HG03575 (cell line): ENCODE measurements around the gene ANKS1B.

Experiments used
- ATAC-seq: cut with Tn5 transposase; IDR thresholded peaks from one replicate; pipeline ENCODE4 v1.9.1; 2021; ENCODE audit not compliant: unreplicated experiment, insufficient number of reproducible peaks, low FRiP score; ENCODE audit errors: extremely low read depth

The ANKS1B gene

DNA sequence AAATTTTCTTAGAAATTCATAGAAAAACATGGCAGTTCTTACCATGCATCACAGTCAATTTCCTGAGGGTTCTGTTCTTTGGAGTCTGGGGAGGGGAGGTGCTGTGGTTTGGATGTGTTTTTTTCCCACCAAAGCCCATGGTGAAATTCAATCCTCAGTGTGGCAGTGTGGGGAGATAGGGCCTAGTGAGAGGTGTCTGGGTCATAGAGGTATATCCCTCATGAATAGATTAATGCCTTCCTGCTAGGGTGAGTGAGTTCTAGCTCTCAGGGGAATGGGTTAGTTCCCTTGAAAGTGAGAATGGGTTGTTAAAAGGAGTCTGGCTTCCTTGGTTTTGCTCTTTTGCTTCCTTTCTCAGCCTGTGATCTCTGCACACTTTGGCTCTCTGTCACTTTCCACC, 1061.9 kb downstream of the ANKS1B start:
- ATAC-seq: no peak

DNA sequence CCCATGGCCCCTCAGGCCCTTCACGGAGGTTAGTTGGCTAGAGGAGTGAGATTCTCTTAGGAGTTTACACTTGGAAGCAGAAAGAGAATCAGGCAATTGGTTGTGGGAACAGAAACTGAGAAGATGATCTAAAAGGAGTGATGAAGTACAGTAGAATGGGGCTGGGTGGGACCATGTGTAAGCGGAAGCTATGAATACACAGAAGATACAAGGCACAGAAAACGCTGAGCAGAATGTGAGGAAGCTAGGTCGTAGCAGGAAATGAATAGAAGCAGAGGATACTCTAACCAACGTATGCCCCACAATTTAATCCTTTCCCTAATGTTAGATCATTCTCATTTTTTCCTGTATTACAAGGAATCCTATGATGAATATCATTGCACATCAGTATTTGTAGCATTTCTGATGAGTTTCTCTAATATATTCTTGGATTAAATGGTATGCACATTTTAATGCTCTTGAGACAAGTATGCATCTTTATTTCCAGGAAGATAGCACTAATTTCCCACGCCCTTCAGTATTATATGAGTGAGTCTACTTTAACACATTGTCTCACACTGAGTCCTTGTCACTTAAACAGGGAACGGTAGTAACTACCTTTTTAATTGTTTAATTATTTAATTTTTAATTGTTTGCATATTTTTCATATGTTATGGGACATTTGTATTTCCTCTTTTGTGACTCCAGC, 1066.4 kb downstream of the ANKS1B start:
- no peak for ATAC-seq

DNA sequence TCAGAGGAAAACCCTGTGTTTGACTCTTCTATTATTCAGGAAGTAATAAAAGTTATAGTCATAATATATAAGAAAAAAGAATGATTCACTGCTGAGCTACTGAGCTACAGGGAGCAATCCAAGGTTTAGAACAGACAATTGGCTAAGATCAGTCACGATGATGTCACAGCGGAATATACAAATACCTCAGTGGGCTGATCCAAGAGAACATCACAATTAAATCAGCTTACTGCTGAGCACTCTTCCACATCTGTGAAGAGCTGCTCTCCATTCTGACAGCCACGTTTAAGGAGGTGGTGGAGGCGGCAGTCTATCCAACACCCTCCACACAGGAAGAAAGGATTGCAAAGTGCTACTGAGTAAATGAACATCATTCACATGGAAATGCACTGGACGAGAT, 1068.6 kb downstream of the ANKS1B start:
- ATAC-seq: no peak

DNA sequence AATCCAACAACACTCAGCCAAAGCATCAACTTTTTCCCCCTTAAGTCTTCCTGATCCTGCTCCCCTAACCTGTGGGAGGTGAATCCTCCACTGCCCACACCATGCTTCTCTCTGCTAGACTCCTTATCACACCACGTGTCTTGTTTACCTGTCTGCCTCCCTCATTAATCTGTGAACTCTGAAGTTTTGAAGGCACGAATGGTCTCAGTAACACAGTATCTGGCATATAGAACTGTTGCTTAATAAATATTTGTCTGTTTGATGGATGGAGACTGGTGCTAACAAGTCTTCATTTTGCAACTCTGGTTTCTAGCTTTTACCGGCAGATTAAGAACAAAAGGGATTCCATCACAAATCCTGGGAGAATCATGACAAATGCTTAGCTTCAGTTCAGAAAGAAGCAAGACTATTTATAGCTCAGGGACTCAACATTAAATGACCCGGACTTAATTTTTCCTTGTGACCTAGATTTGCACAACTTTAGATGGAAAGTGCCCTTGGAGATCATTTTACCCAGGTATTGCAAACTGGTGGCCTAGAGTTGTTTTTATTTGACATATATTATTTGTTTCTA, 1072.2 kb downstream of the ANKS1B start:
- no peak for ATAC-seq

DNA sequence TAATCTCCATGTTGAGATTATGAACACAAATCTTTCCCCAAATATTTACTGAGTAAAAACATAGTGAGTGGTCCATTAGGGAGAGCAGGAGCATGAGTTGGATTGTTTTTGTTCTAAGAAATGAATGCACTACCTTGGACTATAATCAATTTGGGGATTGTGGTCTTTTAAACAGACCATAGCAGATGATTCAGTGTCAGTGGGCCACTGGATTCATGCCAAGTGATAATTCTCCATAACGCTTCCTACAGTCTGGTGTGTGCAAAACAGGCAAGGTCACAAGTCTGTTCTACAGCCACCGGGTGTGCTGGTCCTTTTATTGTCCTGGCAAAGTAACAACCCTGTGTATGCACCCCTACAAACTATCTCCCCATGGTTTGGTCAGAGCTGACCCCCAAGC, 1073.3 kb downstream of the ANKS1B start:
- no peak for ATAC-seq

DNA sequence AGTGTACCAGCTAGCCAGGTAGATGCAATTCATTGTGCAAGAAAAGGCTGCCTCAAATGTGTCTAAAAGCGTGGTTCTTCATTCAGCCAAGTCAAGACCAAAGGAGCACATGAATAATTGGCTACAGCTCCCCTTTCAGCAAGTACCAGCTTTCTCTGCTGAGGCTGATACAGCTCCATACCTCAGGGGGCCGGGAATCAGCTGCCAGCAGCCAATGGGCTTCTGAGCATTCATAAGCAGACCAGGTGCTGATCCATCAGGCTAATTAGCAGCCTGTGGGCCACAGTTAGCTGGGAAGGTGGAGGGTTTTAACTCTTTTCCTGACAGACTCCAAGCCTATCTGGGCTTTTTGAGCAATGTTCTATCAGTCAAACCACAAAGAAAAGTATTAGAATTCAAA, 1075.0 kb downstream of the ANKS1B start:
- ATAC-seq: no peak

DNA sequence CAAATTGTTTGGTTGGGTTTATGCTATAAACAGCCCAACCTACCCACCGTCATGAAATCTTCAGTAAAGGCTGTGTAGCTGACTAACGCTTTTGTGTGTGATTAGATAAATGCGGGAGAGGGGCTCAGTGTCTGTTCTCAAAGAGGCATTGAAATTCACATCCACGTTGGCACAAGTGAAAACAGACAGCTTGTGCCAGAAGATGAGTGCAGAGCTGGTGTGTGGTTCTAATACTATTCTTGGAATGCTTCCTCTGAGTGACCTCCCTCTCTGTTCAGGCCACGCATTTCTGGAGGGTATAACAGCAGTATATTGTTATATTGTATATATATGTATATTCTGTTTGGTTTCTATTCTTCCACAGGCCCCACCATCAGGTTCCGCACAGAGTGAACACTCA, 1075.9 kb downstream of the ANKS1B start:
- ATAC-seq: no peak

DNA sequence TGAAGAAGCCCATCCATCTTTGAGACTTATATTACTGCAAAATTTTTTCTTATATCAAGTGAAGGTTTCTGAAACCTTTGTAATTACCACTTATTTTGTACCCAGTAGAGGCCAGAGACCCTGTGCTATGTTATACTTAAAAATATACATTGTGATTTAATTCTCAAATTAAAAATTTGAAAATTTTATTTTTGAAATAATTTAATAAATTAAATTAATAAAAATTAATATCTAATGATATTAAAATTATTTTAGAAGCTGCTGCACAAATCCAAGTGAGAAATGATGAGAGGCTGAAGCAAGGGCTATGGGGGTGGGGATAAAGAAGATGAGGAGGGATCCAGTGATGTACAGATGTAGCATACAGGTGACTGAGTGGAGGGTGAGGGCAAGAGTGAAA, 1080.9 kb downstream of the ANKS1B start:
- ATAC-seq: no peak

DNA sequence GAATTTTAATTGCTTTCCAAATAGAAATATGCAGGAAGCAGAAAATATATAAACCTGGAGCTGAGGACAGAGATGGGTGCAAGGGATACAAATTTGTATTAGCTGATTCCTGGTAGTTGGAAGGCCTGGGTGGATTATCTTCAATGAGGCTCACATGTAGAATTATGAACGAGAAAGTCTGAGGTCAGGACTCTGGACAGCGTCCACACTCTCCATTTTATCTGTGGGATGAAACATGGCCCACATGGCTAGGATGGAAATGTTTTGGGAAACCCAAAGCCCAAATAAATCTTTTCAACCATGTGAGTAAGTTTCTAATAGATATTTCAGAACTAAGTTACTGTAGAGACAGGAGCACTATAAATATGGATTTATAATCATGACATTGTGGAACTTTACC, 1083.5 kb downstream of the ANKS1B start:
- ATAC-seq: no peak

DNA sequence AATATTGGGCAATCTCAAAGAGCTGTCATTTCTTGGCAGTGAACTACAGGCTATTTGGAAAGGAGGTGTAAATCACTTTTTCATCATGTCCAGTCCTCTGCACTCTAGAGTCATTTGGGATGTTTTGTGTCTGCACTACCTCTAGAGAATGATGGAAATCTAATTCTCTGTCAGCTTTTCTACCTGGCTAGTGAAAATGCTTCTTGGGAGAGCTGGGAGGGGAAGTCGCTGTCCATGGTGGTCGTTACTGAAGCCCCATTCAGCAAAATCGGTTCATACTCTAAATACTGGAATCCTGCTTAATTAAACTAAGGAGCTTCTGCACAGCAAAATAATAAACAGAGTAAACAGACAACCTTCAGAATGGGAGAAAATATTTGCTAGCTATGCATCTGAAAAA, 1087.8 kb downstream of the ANKS1B start:
- no peak for ATAC-seq

DNA sequence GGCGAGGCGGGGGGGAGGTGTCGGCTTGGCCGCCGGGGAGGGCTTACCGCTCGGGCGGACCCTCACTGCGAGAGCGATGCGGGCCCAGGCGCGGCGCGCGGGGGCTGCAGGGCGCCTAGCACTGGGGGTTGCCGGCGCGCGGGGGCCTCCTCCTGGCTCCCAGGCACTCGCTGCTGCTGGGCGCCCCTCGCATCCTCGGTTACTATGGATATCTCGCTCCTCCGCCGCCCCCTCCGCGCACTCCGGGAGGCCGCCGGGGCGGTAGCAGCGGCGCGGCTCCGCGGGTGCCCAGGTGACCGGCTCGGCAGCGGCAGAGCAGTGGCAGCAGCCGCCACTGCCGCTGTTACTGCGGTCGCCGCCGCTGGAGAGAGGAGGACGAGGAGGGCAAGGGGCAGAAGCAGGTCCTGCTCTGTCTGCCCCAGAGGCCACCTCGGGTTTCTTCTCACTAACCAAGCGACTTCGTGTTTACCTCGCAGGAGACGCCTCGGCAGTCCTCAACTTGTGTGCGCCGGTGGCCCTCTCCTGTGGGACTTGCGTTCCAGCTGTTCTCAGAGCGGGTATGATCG, 1089.6 kb downstream of the ANKS1B start:
- no peak for ATAC-seq

DNA sequence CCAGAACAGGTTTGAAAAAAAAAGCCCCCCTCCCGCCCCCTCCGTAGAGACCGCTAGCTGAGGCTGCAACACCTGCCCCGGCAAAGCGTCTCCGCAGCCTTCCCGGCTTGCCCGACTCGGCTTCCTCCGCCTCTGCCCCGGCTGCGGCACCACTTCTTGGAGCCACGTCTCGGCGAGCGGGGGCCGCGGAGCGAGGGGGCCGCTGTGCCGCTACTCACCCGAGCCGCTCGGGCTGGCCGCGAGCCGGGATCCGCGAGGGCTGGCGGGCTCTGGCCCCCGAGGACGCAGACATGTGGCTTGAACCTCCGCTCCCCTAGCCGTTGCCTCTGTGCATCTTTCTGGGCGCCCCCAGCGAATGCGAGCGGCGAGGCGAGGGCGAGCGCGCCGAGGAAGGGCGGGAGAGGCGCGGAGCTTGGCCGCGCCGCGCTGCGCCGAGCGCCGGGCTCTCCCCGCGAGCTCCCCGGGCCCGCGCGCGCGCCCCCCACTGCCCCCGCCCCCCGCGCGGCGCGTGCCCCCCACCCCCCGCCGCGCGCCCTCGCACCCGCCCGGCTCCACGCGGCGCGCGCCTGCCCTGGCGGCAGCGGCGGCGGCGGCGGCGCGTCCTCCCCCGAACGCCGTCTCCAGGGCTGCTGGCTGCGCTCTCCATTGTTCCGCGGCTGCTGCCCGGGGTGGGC, 1090.2 kb downstream of the ANKS1B start:
- ATAC-seq: no peak

DNA sequence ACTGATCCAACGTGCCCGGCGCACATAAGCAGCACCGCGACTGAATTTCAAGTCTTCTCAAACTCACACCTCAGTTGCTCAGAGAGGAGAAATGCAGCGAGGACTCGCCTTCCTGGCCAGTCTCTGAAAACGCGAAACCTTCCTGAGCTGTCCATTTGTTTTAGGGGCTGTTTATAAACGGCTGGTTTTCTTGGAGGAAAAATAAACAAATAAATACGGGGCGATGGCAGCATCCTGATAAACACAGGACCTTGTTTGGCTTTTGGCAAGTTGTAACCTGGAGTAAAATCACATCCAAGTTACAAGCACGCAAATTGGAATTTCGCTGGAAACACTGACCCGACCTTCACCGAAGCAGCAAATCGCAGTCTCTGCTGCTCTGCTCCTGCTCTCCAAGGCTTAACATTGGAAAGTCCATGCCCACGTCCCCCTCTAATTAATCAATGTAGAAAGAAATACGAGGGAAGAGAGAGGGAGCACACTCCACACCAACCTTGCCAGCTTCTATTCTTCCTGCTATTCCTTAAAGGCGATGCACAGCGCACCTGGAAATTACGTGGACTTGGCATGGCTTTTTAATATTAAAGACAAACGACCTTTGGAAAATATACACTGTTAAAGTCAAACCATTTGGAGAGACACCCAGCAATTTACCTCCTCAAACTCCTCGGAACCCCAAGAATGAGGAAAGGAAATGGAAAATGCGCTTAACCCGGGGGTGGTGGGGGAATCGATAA, 1090.9 kb downstream of the ANKS1B start:
- ATAC-seq: no peak

DNA sequence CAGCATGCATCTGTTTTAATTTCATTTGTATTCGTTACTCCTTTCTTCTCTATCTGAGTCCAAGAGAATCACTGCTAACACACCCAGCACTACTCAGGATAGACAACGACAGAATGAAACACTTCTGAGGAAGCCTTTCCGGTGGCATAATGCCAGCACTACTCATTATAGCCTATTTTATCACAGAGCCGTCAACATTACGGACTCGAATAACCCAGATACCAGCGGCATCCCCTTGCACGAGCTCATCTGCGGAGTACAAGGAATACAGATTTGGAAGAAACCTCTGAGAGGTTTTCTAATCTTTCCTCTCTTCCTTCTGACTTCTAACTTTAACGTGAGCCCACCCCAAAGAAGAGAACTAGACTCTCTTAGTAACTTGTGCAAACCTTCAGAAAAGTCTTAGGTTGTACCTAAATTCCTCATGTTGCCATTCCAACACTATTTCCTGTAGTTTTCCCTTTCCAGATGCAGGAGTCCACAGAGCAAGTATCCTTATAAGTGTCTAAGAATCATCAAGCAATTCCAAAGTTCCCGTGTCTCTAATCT, 1091.5 kb downstream of the ANKS1B start:
- no peak for ATAC-seq

DNA sequence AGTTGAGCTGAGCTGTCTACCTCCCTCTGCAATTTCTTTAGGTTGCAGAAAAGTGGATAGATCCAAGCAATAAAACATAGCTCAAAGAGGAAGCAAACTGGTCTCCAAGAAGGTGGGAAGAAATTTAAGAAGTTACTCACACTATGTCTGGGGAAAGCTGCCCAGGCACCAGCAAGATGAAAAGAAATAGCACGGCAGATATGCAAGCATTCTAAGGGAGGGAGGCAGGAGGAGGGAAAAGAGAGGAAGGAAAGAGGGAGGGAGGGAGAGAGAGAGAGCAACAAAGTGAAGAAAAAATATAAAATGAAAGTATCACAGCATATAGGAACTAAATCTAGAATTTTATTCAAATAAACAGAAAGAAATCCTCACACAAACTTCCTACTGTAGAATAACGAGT, 1099.0 kb downstream of the ANKS1B start:
- no peak for ATAC-seq

DNA sequence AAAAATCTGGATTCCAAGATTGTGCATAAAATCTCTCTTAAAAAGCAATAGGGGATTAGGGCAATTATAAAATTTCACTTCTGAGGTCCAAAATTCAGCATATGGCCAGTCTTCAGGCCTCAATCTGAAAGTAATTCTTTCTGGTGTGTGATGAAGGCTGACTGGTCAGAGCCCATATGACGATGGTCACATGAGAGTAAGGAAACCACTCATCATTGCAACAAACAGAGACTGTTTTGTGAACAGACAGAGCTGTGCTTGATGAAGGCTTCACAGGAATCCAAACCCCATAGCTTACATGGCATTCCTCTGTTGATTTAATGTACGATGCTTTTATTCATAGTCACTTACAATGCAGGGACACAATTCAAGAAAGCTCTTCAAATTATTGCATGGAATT, 1101.5 kb downstream of the ANKS1B start:
- no peak for ATAC-seq

DNA sequence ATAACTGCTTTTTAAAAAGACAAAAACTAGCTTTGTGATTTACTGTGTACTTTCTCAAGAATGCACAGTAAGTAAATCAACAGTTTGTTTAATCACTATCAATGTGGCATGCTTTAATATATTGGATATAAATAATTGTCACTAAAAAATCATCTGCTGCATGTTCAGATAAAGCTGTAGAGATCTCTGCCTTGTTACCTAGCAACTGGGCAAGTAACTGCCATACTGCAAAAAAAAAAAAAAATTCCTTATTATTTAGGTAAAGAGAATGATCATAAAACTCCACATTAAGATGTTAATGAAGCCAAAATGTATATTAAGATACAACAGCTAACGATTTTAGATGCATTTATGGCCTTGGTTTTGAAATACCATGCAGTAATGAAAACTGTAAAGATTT, 1102.2 kb downstream of the ANKS1B start:
- no peak for ATAC-seq

DNA sequence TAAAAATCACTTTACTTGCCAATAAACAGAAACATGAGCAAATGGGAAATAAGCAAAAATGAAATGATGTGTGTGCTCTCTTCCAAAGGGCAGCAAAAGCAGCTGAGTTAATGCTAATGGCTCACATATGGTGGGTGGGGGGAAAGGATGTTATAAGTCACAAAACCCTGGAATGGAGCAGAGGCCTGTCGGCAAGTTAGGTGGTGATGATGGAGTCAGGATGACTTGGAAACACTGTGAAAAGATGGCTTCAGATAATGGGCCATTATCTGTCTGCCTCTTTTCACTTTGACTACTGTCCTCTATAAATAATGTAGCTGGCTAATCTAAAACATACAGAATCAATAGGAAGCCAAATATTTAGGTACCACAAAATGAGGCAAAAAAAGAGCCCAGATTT, 1111.0 kb downstream of the ANKS1B start:
- ATAC-seq: no peak

DNA sequence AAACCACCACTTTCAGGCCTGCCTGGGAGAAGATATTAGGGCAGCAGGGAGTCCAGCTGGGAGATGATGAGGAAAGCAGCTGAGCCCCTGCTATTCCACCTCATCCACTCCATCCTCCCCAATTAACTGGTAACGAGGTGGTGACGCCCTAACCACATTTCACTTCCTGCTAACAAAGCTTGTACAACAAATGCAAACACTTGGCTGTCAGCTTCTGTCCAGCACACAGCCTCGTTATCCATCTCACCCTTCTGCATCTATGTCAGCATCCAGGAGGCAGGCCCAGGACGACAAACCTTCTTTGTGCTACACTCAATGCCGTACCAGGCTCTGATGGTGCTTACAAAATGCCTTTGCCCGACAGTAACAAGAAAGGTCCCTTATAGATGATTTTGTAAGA, 1114.2 kb downstream of the ANKS1B start:
- ATAC-seq: no peak
